Measurements from ENCODE around the gene PLCXD3.

- TF ChIP-seq TAF1 (IDR thresholded peaks at IDR 0.05; ENCODE audit: borderline replicate concordance, low read depth, low read length) (no peak), POLR2AphosphoS5 (IDR thresholded peaks at IDR 0.05; ENCODE audit: low read depth, low read length) (no peak), POLR2A (IDR thresholded peaks at IDR 0.05; ENCODE audit: low read depth, low read length) (no peak)
Observed at GRCh38 chr5:41517909-41518308, 7.5 kb upstream of the PLCXD3 start.

Measured in GM12892 (cell line).